Stimulated activated CD8-positive, alpha-beta memory T cell treated with anti-CD3 and anti-CD28 coated beads, Interleukin-12 subunit alpha, Interleukin-12 subunit beta, amount 100 ng/mL, for 4 hours (primary cell): Measurements from ENCODE around the gene CNTN4.

Experiments
- DNase-seq: peaks from one replicate; pipeline ENCODE4 v3.0.0-alpha.2; 2020; ENCODE audit warnings: low read depth

The CNTN4 gene

GRCh38 chr3:2706144-2706835 lies 607.6 kb downstream of the CNTN4 start:
- no peak for DNase-seq

- DNase-seq = no peak
Observed at GRCh38 chr3:2706836-2707210, 608.2 kb downstream of the CNTN4 start.

GRCh38 chr3:2711081-2711480 lies 612.4 kb downstream of the CNTN4 start:
- no peak for DNase-seq

- no peak for DNase-seq
Observed at GRCh38 chr3:2713923-2714322, 615.3 kb downstream of the CNTN4 start.

- DNase-seq = no peak
Observed at GRCh38 chr3:2714834-2715233, 616.2 kb downstream of the CNTN4 start.

GRCh38 chr3:2727101-2727500 lies 628.4 kb downstream of the CNTN4 start:
- no peak for DNase-seq

- no peak for DNase-seq
Observed at GRCh38 chr3:2727610-2728318, 629.1 kb downstream of the CNTN4 start.

GRCh38 chr3:2731843-2732242 lies 633.2 kb downstream of the CNTN4 start:
- DNase-seq = no peak

GRCh38 chr3:2735392-2735894 lies 636.8 kb downstream of the CNTN4 start:
- DNase-seq = no peak

- no peak for DNase-seq
Observed at GRCh38 chr3:2741516-2741915, 642.9 kb downstream of the CNTN4 start.

- no peak for DNase-seq
Observed at GRCh38 chr3:2765002-2765579, 666.4 kb downstream of the CNTN4 start.

GRCh38 chr3:2770451-2770850 lies 671.8 kb downstream of the CNTN4 start:
- DNase-seq = no peak

GRCh38 chr3:2771193-2771592 lies 672.5 kb downstream of the CNTN4 start:
- DNase-seq = no peak

GRCh38 chr3:2771741-2772140 lies 673.1 kb downstream of the CNTN4 start:
- DNase-seq = no peak

- no peak for DNase-seq
Observed at GRCh38 chr3:2772803-2773202, 674.1 kb downstream of the CNTN4 start.

GRCh38 chr3:2774481-2775249 lies 676.0 kb downstream of the CNTN4 start:
- DNase-seq = no peak

GRCh38 chr3:2783261-2783660 lies 684.6 kb downstream of the CNTN4 start:
- DNase-seq = no peak

GRCh38 chr3:2784627-2785026 lies 686.0 kb downstream of the CNTN4 start:
- no peak for DNase-seq

- no peak for DNase-seq
Observed at GRCh38 chr3:2790266-2790815, 691.7 kb downstream of the CNTN4 start.

GRCh38 chr3:2792432-2792831 lies 693.8 kb downstream of the CNTN4 start:
- no peak for DNase-seq

GRCh38 chr3:2793987-2794386 lies 695.3 kb downstream of the CNTN4 start:
- DNase-seq = no peak

GRCh38 chr3:2802429-2802828 lies 703.8 kb downstream of the CNTN4 start:
- no peak for DNase-seq
